Thoracic aorta (tissue), 2 donors: ENCODE data around the gene USP36. TPM values are rescaled to one million over a fixed set of nuclear protein-coding genes. Genes with fewer than 3 reads are reported as not detected.
"Not testable (repeated sequence)": the region's sequence is repeated elsewhere in the genome, so short reads cannot be mapped to it uniquely, and the experiment has no call there.

Experiments used
- ATAC-seq: fragments of 150-250 bp; one replicate; pipeline ENCODE4 v1.8.0; 2017; ENCODE audit warnings: low read depth; ENCODE audit not compliant: insufficient number of reproducible peaks, low FRiP score
- DNase-seq: peaks from one replicate; pipeline ENCODE4 v3.0.0-alpha.2; 2020; ENCODE audit warnings: low spot score
- H3K27ac ChIP-seq, 2 donors: fragments of 200-600 bp; sonication (generic); 1 replicate in 1 of 2; 2 replicates in 1 of 2; pipeline ENCODE4 v1.5.1; 2016; ENCODE audit warnings: mild to moderate bottlenecking in 2 of 2, moderate library complexity in 2 of 2
- H3K27me3 ChIP-seq: fragments of 200-600 bp; sonication (generic); replicated peaks from 2 replicates; pipeline ENCODE4 v1.6.0; 2016; ENCODE audit warnings: mild to moderate bottlenecking; ENCODE audit not compliant: insufficient read depth
- H3K36me3 ChIP-seq: fragments of 200-600 bp; sonication (generic); one replicate; pipeline ENCODE4 v1.5.1; 2016
- H3K4me1 ChIP-seq, 2 donors: fragments of 200-600 bp; sonication (generic); 1 replicate in 1 of 2; 2 replicates in 1 of 2; pipeline versions ENCODE4 v1.5.1 to v1.6.0; 2016; ENCODE audit warnings: low read depth in 2 of 2, mild to moderate bottlenecking in 1 of 2; ENCODE audit not compliant: control insufficient read depth in 1 of 2
- H3K4me3 ChIP-seq: fragments of 200-600 bp; sonication (generic); 2 replicates; pipeline ENCODE4 v1.5.1; 2016; ENCODE audit warnings: mild to moderate bottlenecking
- H3K9me3 ChIP-seq: fragments of 200-600 bp; sonication (generic); 2 replicates; pipeline ENCODE4 v1.5.1; 2016
- total RNA-seq, 2 donors: library from RNA; depleted of rRNA; stranded (reverse); fragments of >200 nt; gene quantifications; one replicate each; pipeline versions ENCODE4 v1.1.0 to v1.2.3, GENCODE V29; 2016
- TF ChIP-seq, protein P1 (sequence below): fragments of 200-600 bp; sonication (generic); IDR thresholded peaks from one replicate; pipeline ENCODE4 v1.5.1; 2019; ENCODE audit warnings: antibody characterized with exemption

USP36 gene
- total RNA-seq, result 10 to 100 TPM; 40.3 to 95.9 TPM

DNA sequence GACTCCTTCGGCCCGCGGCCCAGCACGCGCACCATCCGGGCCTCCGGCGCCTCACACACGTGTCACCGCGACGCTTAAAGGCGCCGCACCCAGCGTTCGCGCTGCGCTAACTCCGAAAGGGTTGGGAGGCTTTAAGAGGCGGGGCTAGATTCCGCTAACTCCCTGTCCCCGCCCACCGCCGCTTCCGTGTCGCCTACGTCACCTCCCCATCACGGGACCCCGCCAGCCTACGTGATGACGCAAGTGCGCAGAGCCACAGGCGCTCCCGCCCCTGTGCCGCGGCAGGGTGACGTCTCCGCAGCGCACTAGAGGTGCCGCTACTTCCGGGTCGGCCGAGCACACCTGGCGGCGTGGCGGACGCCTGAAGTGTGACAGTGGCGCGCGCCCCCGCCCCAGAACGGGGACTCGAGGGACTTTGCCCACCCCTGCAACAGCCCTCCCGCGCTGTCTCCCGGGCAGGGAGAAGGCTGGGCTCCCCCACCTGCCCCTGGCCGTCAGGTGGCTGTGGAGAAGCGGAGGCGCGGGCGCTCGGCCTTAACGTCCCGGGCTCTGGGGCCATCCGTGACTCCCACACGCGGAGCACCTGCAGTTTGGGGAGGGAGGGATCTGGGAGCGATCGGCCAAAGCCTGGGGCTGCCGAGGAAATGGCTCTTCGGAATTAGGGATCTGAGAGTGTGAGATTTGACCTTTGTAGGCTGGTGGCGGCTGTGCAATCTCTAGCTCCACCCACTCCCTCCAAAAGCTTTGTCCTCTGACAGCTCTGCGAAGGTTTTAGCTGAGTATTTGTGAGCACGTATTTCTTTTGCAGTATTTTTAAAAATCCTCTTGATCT lies at the start of gene USP36:
TSS of gene USP36 (minus strand) at position 35 of the 832 bp plus-strand sequence. CDS start 4,451 bp downstream, outside the sequence.
- Histone ChIP-seq H3K27ac (peak within 1 kb of the TSS; percentile 95 to 97), H3K9me3 (no peaks in the 10 kb centered on the region), H3K4me3 (peak within 1 kb of the TSS; percentile 96), H3K4me1 (peaks cover 6 to 33% of the 10 kb centered on the region in 2 donors), H3K27me3 (no peaks in the 10 kb centered on the region), H3K36me3 (peaks cover 9% of the 10 kb centered on the region)
- TF ChIP-seq, protein P1, sequence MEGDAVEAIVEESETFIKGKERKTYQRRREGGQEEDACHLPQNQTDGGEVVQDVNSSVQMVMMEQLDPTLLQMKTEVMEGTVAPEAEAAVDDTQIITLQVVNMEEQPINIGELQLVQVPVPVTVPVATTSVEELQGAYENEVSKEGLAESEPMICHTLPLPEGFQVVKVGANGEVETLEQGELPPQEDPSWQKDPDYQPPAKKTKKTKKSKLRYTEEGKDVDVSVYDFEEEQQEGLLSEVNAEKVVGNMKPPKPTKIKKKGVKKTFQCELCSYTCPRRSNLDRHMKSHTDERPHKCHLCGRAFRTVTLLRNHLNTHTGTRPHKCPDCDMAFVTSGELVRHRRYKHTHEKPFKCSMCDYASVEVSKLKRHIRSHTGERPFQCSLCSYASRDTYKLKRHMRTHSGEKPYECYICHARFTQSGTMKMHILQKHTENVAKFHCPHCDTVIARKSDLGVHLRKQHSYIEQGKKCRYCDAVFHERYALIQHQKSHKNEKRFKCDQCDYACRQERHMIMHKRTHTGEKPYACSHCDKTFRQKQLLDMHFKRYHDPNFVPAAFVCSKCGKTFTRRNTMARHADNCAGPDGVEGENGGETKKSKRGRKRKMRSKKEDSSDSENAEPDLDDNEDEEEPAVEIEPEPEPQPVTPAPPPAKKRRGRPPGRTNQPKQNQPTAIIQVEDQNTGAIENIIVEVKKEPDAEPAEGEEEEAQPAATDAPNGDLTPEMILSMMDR, result no peak
- DNase-seq (peak; percentile 95), ATAC-seq (peak; percentile 98)

DNA sequence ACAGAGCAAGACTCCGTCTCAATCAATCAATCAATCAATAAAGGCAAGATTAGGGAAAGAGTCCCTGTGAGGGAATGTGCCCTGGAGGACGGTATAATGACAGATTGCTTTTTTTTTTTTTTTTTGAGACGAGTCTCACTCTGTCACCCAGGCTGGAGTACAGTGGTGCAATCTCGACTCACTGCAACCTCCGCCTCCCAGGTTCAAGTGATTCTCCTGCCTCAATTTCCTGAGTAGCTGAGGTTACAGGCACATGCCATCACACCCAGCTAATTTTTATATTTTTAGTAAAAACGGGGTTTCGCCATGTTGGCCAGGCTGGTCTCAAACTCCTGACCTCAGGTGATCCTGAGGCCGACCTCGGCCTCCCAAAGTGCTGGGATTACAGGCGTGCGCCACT lies 49.5 kb upstream of the USP36 start:
- H3K9me3 ChIP-seq, DNase-seq, ATAC-seq, H3K27me3 ChIP-seq, H3K4me3 ChIP-seq: not testable (repeated sequence)
- peaks cover 13% of the 10 kb centered on the region for H3K36me3 ChIP-seq
- H3K4me1 ChIP-seq, result peaks cover 50 to 73% of the 10 kb centered on the region in 2 donors
- peak overlapping the region in 1 of 2 donors; percentile 54 for H3K27ac ChIP-seq

DNA sequence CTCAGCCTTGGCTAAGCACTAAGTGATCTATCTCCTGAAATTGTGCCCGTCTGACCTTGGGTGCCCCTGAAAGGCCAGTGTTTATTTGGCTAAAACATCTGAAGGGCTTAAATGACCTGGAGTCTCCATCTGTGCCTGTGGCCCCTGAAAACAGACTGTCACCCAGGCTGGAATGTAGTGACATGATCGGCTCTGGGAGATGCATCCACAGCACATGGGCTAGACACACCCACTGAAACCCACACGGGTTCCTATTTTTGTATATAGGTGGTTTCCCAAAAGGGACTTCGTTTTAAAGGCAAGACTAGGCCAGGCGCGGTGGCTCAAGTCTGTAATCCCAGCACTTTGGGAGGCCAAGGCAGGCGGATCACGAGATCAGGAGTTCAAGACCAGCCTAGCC lies 48.9 kb upstream of the USP36 start:
- TF ChIP-seq, protein P1, result no peak
- ATAC-seq (no peak), DNase-seq (no peak)
- no peaks in the 10 kb centered on the region for H3K27me3 ChIP-seq
- H3K27ac ChIP-seq, result peak overlapping the region in 1 of 2 donors; percentile 54
- no peaks in the 10 kb centered on the region for H3K9me3 ChIP-seq
- H3K4me3 ChIP-seq, result no peak overlapping the region
- peaks cover 13% of the 10 kb centered on the region for H3K36me3 ChIP-seq
- H3K4me1 ChIP-seq, result peaks cover 56 to 73% of the 10 kb centered on the region in 2 donors

DNA sequence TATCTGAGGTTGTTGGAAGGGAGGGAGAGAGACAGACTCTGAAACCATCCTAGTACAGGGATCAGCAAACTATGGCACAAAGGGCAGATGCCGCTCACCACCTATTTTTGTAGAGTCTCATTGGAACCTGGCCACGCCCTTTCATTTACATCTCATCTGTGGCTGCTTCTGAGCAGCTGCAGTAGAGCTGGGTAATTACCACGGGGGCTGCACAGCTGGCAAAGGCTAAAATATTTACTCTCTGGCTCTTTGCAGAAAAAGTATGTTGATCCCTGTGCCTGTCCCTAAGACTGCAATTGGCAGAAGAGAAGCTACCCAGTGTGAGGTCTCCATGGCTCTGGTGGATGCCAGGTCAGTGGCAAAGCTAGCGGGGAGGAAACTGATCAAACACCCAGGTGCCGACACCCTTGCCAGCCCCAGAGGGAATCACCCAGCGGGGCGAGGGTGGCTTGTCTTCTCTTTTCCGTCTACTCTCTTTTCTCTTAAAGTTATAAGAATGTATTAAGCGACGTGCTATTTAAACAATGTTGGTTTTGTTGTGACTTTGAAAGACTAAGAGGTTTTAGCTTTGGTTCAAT lies 48.4 kb upstream of the USP36 start:
- ATAC-seq (no peak), DNase-seq (no peak)
- TF ChIP-seq, protein P1, result no peak
- Histone ChIP-seq H3K27ac (peak overlapping the region in 1 of 2 donors; percentile 54), H3K36me3 (peaks cover 13% of the 10 kb centered on the region), H3K4me1 (peaks cover 59 to 73% of the 10 kb centered on the region in 2 donors), H3K9me3 (no peaks in the 10 kb centered on the region), H3K27me3 (no peaks in the 10 kb centered on the region), H3K4me3 (no peak overlapping the region)

DNA sequence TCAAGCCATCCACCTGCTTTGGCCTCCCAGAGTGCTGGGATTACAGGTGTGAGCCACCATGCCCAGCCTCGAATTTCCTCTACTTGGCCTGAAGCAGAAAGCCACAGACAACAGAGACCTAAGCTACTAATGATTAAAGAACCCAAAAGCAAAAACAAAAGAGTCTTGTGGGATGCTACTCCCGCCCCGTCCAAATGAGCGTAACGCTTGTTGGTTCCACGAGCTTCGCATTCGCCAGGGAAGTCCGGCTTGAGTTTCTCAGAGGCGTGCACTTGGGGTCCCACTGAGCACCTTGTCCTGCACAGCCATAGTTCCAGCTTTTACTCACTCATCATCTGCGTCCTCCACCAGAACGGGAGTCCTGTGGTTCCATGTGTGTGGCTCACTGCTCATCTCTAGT lies 46.3 kb upstream of the USP36 start:
- Histone ChIP-seq H3K4me1 (peaks cover 55 to 73% of the 10 kb centered on the region in 2 donors), H3K9me3 (no peaks in the 10 kb centered on the region), H3K4me3 (no peak overlapping the region), H3K27me3 (no peaks in the 10 kb centered on the region), H3K27ac (no peak overlapping the region), H3K36me3 (peaks cover 9% of the 10 kb centered on the region)
- ATAC-seq (no peak), DNase-seq (no peak)
- TF ChIP-seq, protein P1, result no peak
